GM12874 (cell line): ENCODE results near the gene STIP1.

Experiments
- CTCF ChIP-seq: IDR thresholded peaks from 2 replicates; pipeline ENCODE4 v1.5.1; 2011; ENCODE audit warnings: low read depth, mild to moderate bottlenecking, control low read depth, low read length, moderate library complexity; ENCODE audit not compliant: insufficient read depth

STIP1 gene

DNA sequence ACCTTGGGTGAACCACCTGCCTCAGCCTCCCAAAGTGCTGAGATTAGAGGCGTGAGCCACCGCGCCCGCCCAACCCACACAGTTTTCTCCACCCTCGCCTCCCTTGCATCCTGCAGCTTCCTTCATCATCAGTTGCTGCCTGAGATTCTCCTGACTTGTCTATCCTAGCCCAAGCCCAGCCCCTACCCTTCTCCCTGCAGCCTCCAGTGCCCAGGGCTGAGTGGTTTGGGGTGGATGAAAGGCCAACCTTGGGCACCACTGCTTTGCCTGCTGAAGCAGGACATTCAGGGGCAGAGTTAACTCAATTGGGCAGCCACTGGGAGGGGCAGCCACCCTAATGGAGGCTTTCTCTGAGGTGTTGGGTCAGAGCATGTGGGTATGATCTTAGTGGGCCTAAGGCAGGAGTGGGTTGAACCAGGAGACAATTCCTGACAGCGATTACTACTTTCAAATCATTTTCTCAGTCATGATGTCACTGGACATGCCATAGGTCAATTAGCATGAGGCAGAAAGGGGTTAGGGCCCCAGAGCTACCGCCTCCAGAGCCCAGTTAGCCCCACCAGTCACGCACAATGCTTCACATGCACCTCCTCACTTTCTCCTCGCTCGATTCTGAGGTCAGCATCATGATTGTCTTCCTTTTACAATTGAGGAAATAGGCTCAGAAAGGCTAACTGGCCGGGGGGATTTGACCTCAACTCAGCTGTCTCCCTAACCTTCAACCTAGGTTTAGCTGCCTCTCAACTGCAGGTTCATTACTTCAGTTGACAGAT, 53.9 kb downstream of the STIP1 start:
- TF ChIP-seq CTCF: no peak

GRCh38 chr11:64240435-64241240, 54.7 kb downstream of the STIP1 start, which contains the start of gene FKBP2:
Gene FKBP2, plus strand, starts transcription at chr11:64241095. Its CDS starts 1,293 bp downstream, at chr11:64242388.
- no peak for TF ChIP-seq CTCF

DNA sequence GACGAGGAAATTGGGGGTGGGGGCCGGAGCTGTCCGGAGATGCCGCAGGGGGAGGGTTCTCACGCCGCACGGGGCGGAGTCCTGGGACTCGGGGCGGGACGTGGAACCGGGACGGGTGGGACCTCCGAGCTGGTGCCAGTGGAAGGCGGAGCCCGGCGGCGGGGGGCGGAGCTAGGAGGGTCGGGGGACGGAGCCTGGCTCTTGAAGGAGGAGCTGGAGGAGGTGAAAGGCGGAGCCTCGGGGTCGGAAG, 55.2 kb downstream of the STIP1 start:
- TF ChIP-seq CTCF: no peak

- TF ChIP-seq CTCF: no peak
Observed at GRCh38 chr11:64241491-64242374, 55.8 kb downstream of the STIP1 start.

- no peak for TF ChIP-seq CTCF
Observed at GRCh38 chr11:64243236-64243854, 57.4 kb downstream of the STIP1 start.

GRCh38 chr11:64244107-64244506, 58.1 kb downstream of the STIP1 start:
- TF ChIP-seq CTCF: no peak
